NCI-H446 treated with DMSO at 0.1 percent for 48 hours (cell line): ENCODE results near the gene FRAS1.
"Not testable (repeated sequence)": the region's sequence is repeated elsewhere in the genome, so short reads cannot be mapped to it uniquely, and the experiment has no call there.

Experiments
- DNase-seq: peaks from one replicate; lab custom pipeline; 2025; lab: John Stamatoyannopoulos, UW

Gene FRAS1

GRCh38 chr4:78213218-78213617 lies 156.1 kb downstream of the FRAS1 start:
- DNase-seq, result peak; percentile 3

GRCh38 chr4:78214078-78214477 lies 157.0 kb downstream of the FRAS1 start:
- DNase-seq, result no peak

- DNase-seq, result no peak
These were observed 160.4 kb downstream of the FRAS1 start for GRCh38 chr4:78217557-78217956.

GRCh38 chr4:78218260-78218659 lies 161.1 kb downstream of the FRAS1 start:
- DNase-seq, result no peak

GRCh38 chr4:78219825-78220224 lies 162.7 kb downstream of the FRAS1 start:
- no peak for DNase-seq

GRCh38 chr4:78220283-78220682 lies 163.2 kb downstream of the FRAS1 start:
- DNase-seq, result no peak

GRCh38 chr4:78222575-78223186 lies 165.6 kb downstream of the FRAS1 start:
- peak; percentile 89 for DNase-seq

GRCh38 chr4:78225236-78225635 lies 168.1 kb downstream of the FRAS1 start:
- DNase-seq, result no peak

- DNase-seq, result no peak
These were observed 169.2 kb downstream of the FRAS1 start for GRCh38 chr4:78226279-78226678.

GRCh38 chr4:78227411-78228057 lies 170.4 kb downstream of the FRAS1 start:
- no peak for DNase-seq

GRCh38 chr4:78235800-78236199 lies 178.7 kb downstream of the FRAS1 start:
- no peak for DNase-seq

- no peak for DNase-seq
These were observed 180.2 kb downstream of the FRAS1 start for GRCh38 chr4:78237360-78237759.

- DNase-seq, result no peak
These were observed 184.9 kb downstream of the FRAS1 start for GRCh38 chr4:78242071-78242470.

GRCh38 chr4:78244705-78245485 lies 187.8 kb downstream of the FRAS1 start:
- DNase-seq, result no peak

- DNase-seq, result no peak
These were observed 190.6 kb downstream of the FRAS1 start for GRCh38 chr4:78247536-78248285.

GRCh38 chr4:78250500-78250899 lies 193.4 kb downstream of the FRAS1 start:
- DNase-seq, result no peak

GRCh38 chr4:78252773-78253172 lies 195.7 kb downstream of the FRAS1 start:
- DNase-seq, result not testable (repeated sequence)

GRCh38 chr4:78254893-78255292 lies 197.8 kb downstream of the FRAS1 start:
- peak; percentile 18 for DNase-seq

GRCh38 chr4:78265006-78265405 lies 207.9 kb downstream of the FRAS1 start:
- DNase-seq, result no peak

GRCh38 chr4:78267790-78268189 lies 210.7 kb downstream of the FRAS1 start:
- DNase-seq, result no peak

- DNase-seq, result no peak
These were observed 211.5 kb downstream of the FRAS1 start for GRCh38 chr4:78268597-78268996.

GRCh38 chr4:78275450-78275849 lies 218.3 kb downstream of the FRAS1 start:
- DNase-seq, result not testable (repeated sequence)
